SHP77 treated with DMSO at 0.1 percent for 48 hours (cell line): ENCODE data around the gene HEMGN.
"Not testable (repeated sequence)": the region's sequence is repeated elsewhere in the genome, so short reads cannot be mapped to it uniquely, and the experiment has no call there.

Source experiments
- DNase-seq: peaks from one replicate; lab custom pipeline; 2025; lab: John Stamatoyannopoulos, UW

Gene HEMGN

GRCh38 chr9:97938081-97938644 is at the start of gene HEMGN:
Gene HEMGN, minus strand, starts transcription at chr9:97938172. Its CDS starts 36 bp downstream, at chr9:97938136.
- no peak for DNase-seq

- DNase-seq, result no peak
Measured at GRCh38 chr9:97987487-97987886, 49.5 kb upstream of the HEMGN start.

GRCh38 chr9:97985058-97985861 is 47.3 kb upstream of the HEMGN start:
- DNase-seq, result no peak

GRCh38 chr9:97984188-97985057 is 46.5 kb upstream of the HEMGN start:
- no peak for DNase-seq

GRCh38 chr9:97983589-97984187 is 45.7 kb upstream of the HEMGN start:
- DNase-seq, result no peak

- DNase-seq, result peak; percentile 63
Measured at GRCh38 chr9:97982683-97983588, 45.0 kb upstream of the HEMGN start, which contains the start of gene ANP32B. Gene ANP32B, plus strand, starts transcription at chr9:97983341. Its CDS starts 215 bp downstream, at chr9:97983556.

GRCh38 chr9:97981846-97982682 is 44.1 kb upstream of the HEMGN start:
- DNase-seq, result no peak

- no peak for DNase-seq
Measured at GRCh38 chr9:97980918-97981845, 43.2 kb upstream of the HEMGN start.

GRCh38 chr9:97980479-97980803 is 42.5 kb upstream of the HEMGN start:
- no peak for DNase-seq

GRCh38 chr9:97979788-97980478 is 42.0 kb upstream of the HEMGN start:
- DNase-seq, result no peak

GRCh38 chr9:97978371-97979130 is 40.6 kb upstream of the HEMGN start:
- no peak for DNase-seq

GRCh38 chr9:97976633-97977032 is 38.7 kb upstream of the HEMGN start:
- not testable (repeated sequence) for DNase-seq

- DNase-seq, result no peak
Measured at GRCh38 chr9:97975376-97975775, 37.4 kb upstream of the HEMGN start.

- no peak for DNase-seq
Measured at GRCh38 chr9:97972753-97973152, 34.8 kb upstream of the HEMGN start.

GRCh38 chr9:97970165-97970564 is 32.2 kb upstream of the HEMGN start:
- DNase-seq, result no peak

GRCh38 chr9:97969014-97969413 is 31.0 kb upstream of the HEMGN start:
- DNase-seq, result no peak

GRCh38 chr9:97966493-97966892 is 28.5 kb upstream of the HEMGN start:
- no peak for DNase-seq

GRCh38 chr9:97964901-97965300 is 26.9 kb upstream of the HEMGN start:
- DNase-seq, result no peak
